HG02588 (cell line): ENCODE data around the gene LMBR1.

Source experiments
- ATAC-seq: cut with Tn5 transposase; IDR thresholded peaks from one replicate; pipeline ENCODE4 v1.9.1; 2021; ENCODE audit warnings: mild to moderate bottlenecking, moderate library complexity; ENCODE audit not compliant: unreplicated experiment

The LMBR1 gene

GRCh38 chr7:156802214-156802613, 90.8 kb downstream of the LMBR1 start:
- ATAC-seq: no peak

GRCh38 chr7:156795415-156795814, 97.6 kb downstream of the LMBR1 start:
- ATAC-seq: no peak

- ATAC-seq: no peak
Measured at GRCh38 chr7:156793334-156793733, 99.6 kb downstream of the LMBR1 start.

GRCh38 chr7:156792611-156793010, 100.4 kb downstream of the LMBR1 start:
- ATAC-seq: no peak

GRCh38 chr7:156791241-156791640, 101.7 kb downstream of the LMBR1 start:
- no peak for ATAC-seq

- ATAC-seq: no peak
Measured at GRCh38 chr7:156790264-156790663, 102.7 kb downstream of the LMBR1 start.

- no peak for ATAC-seq
Measured at GRCh38 chr7:156785998-156786543, 106.9 kb downstream of the LMBR1 start.

- ATAC-seq: no peak
Measured at GRCh38 chr7:156783864-156784263, 109.1 kb downstream of the LMBR1 start.

GRCh38 chr7:156781972-156782371, 111.0 kb downstream of the LMBR1 start:
- ATAC-seq: no peak

GRCh38 chr7:156780724-156781455, 112.1 kb downstream of the LMBR1 start:
- peak; percentile 93 for ATAC-seq

- ATAC-seq: no peak
Measured at GRCh38 chr7:156778668-156779067, 114.3 kb downstream of the LMBR1 start.

GRCh38 chr7:156778201-156778600, 114.8 kb downstream of the LMBR1 start:
- no peak for ATAC-seq

GRCh38 chr7:156777364-156778069, 115.5 kb downstream of the LMBR1 start:
- no peak for ATAC-seq

GRCh38 chr7:156776527-156776926, 116.5 kb downstream of the LMBR1 start:
- no peak for ATAC-seq

- ATAC-seq: no peak
Measured at GRCh38 chr7:156773966-156774365, 119.0 kb downstream of the LMBR1 start.

GRCh38 chr7:156772725-156773124, 120.3 kb downstream of the LMBR1 start:
- ATAC-seq: no peak

- ATAC-seq: no peak
Measured at GRCh38 chr7:156768698-156769472, 124.1 kb downstream of the LMBR1 start.

GRCh38 chr7:156766666-156767065, 126.3 kb downstream of the LMBR1 start:
- no peak for ATAC-seq

GRCh38 chr7:156765901-156766656, 126.9 kb downstream of the LMBR1 start:
- no peak for ATAC-seq

GRCh38 chr7:156764766-156765165, 128.2 kb downstream of the LMBR1 start:
- ATAC-seq: no peak
